Tibial nerve (tissue), 4 donors: ENCODE data around the gene C1orf167.

Experiments
- CTCF ChIP-seq, 5 experiments: fragments of 200-600 bp in 3 of 5; fragments of 450-650 bp in 2 of 5; sonication (generic) in 3 of 5; IDR thresholded peaks; one replicate each; pipeline ENCODE4 v1.5.1; 2016 to 2019; ENCODE audit warnings: antibody characterized with exemption in 5 of 5, mild to moderate bottlenecking in 3 of 5, moderate library complexity in 2 of 5
- EP300 ChIP-seq, 2 donors: sonication (generic); formaldehyde crosslinking; IDR thresholded peaks; one replicate each; pipeline ENCODE4 v1.6.1; 2017; ENCODE audit warnings: antibody characterized with exemption in 2 of 2, mild to moderate bottlenecking in 1 of 2
- POLR2A ChIP-seq, 2 donors: fragments of 450-650 bp; IDR thresholded peaks; one replicate each; pipeline ENCODE4 v1.6.1; 2017; ENCODE audit warnings: antibody characterized with exemption in 2 of 2, mild to moderate bottlenecking in 2 of 2, moderate library complexity in 2 of 2

GRCh38 chr1:11838349-11839272 is 76.6 kb downstream of the C1orf167 start:
- TF ChIP-seq POLR2A (IDR thresholded peaks at IDR 0.05), result no peak
- TF ChIP-seq CTCF (IDR thresholded peaks at IDR 0.05), result peak; percentile 94 to 97 (median 97)
- peak in 1 of 2 donors; percentile 44 for TF ChIP-seq EP300 (IDR thresholded peaks at IDR 0.05)
